Kidney (tissue), 14 donors: ENCODE measurements around the gene PNMT. TPM values are rescaled to one million over a fixed set of nuclear protein-coding genes. Genes with fewer than 3 reads are reported as not detected.

ENCODE experiments used
- DNase-seq, 5 donors: peaks; one replicate each; pipeline ENCODE4 v3.0.0-alpha.2; 2013 to 2020
- FAIRE-seq: peaks from 2 replicates; lab custom pipeline; 2012; peaks lifted over from hg19 to GRCh38; lab: Jason Lieb, UNC
- H3K27ac ChIP-seq, 2 donors: one replicate each; pipeline ENCODE4 v1.7.0; 2013; ENCODE audit warnings: low read depth in 2 of 2, low read length in 2 of 2, inconsistent platforms in 1 of 2
- H3K27me3 ChIP-seq: one replicate; pipeline ENCODE4 v1.7.1; 2013; ENCODE audit warnings: low read length, inconsistent platforms; ENCODE audit not compliant: control insufficient read depth, insufficient read depth
- H3K36me3 ChIP-seq, 3 donors: one replicate each; pipeline versions ENCODE4 v1.7.0 to v1.7.1; 2013; ENCODE audit warnings: low read length in 3 of 3, control low read depth in 1 of 3, inconsistent platforms in 1 of 3; ENCODE audit not compliant: insufficient read depth in 3 of 3, control insufficient read depth in 2 of 3
- H3K4me1 ChIP-seq, 3 donors: one replicate each; pipeline versions ENCODE4 v1.7.0 to v1.7.1; 2013; ENCODE audit warnings: low read length in 3 of 3, inconsistent platforms in 1 of 3, low read depth in 1 of 3; ENCODE audit not compliant: control insufficient read depth in 2 of 3, insufficient read depth in 2 of 3
- H3K4me3 ChIP-seq, 3 donors: one replicate each; pipeline versions ENCODE4 v1.7.0 to v1.8.1; 2013; ENCODE audit warnings: low read length in 3 of 3, control low read depth in 1 of 3, inconsistent platforms in 1 of 3
- H3K9ac ChIP-seq, 3 donors: one replicate each; pipeline versions ENCODE4 v1.7.0 to v1.7.1; 2013; ENCODE audit warnings: low read length in 3 of 3, control low read depth in 1 of 3, inconsistent platforms in 1 of 3
- H3K9me3 ChIP-seq, 3 donors: one replicate each; pipeline versions ENCODE4 v1.7.0 to v1.7.1; 2013; ENCODE audit warnings: low read length in 3 of 3, control low read depth in 1 of 3, inconsistent platforms in 1 of 3; ENCODE audit not compliant: control insufficient read depth in 2 of 3, insufficient read depth in 1 of 3
- intact Hi-C: fragments of 100-400 bp; cut with DNase I; formaldehyde crosslinking; loops from one replicate; pipeline ENCODE4 v1.11.1; 2022
- polyA plus RNA-seq: library from polyadenylated mRNA; stranded (reverse); fragments of 350-450 nt; fragmentation: Illumina TruSeq; extraction: RNeasy Lipid Tissue Mini Kit (QIAGEN cat#74804); gene quantifications from one replicate; pipeline ENCODE4 v1.2.3, GENCODE V29; 2014; ENCODE audit warnings: low read depth, low replicate concordance; ENCODE audit not compliant: insufficient read depth
- total RNA-seq: library from RNA; stranded (reverse); fragmentation: NEBNext Ultra II Directional; extraction: Animal tissue kit (Norgen Biotek cat#: 25700); gene quantifications from one replicate; pipeline ENCODE4 v1.2.1, GENCODE V29; 2021
- TF ChIP-seq, protein P1 (sequence below): IDR thresholded peaks from 3 replicates; pipeline ENCODE4 v1.5.1; 2012; ENCODE audit warnings: mild to moderate bottlenecking, moderate library complexity, borderline replicate concordance; ENCODE audit not compliant: insufficient read depth; ENCODE audit errors: extremely low read depth
- donor health status: control.
- donor health status: control.
- donor health status: control.
- donor health status: control.
- donor health status: control.
- donor health status: DM: yes; HTN: yes; CAD: no.
- donor health status: Normal renal cell carcinoma (clear cell type).

The PNMT gene
- total and polyA plus RNA-seq, 2 donors from 2014 or later = 2.0 to 8.2 TPM

DNA sequence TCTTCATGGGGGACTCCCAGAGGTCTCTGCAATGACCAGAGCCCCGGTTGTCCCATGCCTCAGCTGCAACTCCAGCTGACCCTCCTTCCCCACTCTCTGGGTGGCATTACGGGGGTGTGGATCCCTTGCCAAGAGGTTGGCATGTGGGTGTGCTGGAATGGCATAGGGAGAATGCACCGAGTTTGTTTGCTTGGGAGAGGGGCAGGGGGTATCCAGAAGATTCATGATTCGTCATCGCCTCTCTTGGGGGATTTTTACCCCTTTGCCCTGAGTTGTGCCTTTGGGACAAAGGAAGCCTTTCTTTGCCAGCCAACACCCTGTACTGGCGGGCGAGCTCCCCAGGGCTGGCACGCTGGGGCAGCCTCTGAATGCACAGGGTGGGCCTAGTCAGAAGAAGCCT is 38.1 kb downstream of the PNMT start:
- Histone ChIP-seq H3K4me3 (no peak overlapping the region), H3K27ac (peak overlapping the region; percentile 90 to 93), H3K27me3 (no peaks in the 10 kb centered on the region), H3K4me1 (peaks cover 0 to 56% (median 36%) of the 10 kb centered on the region in 3 donors), H3K9ac (peak overlapping the region in 1 of 3 donors; percentile 85), H3K9me3 (no peaks in the 10 kb centered on the region), H3K36me3 (peaks cover 2 to 39% (median 26%) of the 10 kb centered on the region in 3 donors)
- TF ChIP-seq, protein P1, sequence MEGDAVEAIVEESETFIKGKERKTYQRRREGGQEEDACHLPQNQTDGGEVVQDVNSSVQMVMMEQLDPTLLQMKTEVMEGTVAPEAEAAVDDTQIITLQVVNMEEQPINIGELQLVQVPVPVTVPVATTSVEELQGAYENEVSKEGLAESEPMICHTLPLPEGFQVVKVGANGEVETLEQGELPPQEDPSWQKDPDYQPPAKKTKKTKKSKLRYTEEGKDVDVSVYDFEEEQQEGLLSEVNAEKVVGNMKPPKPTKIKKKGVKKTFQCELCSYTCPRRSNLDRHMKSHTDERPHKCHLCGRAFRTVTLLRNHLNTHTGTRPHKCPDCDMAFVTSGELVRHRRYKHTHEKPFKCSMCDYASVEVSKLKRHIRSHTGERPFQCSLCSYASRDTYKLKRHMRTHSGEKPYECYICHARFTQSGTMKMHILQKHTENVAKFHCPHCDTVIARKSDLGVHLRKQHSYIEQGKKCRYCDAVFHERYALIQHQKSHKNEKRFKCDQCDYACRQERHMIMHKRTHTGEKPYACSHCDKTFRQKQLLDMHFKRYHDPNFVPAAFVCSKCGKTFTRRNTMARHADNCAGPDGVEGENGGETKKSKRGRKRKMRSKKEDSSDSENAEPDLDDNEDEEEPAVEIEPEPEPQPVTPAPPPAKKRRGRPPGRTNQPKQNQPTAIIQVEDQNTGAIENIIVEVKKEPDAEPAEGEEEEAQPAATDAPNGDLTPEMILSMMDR = no peak
- DNase-seq (no peak), FAIRE-seq (no peak)
- intact Hi-C loops = no loop called here

DNA sequence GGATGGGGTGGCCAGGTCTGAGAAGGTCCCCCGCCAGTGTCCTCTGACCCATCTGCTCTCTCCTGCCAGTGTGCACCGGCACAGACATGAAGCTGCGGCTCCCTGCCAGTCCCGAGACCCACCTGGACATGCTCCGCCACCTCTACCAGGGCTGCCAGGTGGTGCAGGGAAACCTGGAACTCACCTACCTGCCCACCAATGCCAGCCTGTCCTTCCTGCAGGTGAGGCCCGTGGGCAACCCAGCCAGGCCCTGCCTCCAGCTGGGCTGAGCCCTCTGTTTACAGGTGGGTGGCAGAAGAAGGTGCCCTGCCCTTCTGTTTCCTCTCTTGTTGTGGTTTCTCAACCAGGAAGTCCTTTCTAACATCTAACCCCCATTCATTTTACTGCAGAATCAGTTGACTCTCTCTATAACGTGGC is 38.7 kb downstream of the PNMT start:
- FAIRE-seq (no peak), DNase-seq (peak in 1 of 5 donors; percentile 82)
- H3K9ac ChIP-seq = peak overlapping the region in 1 of 3 donors; percentile 85
- H3K4me3 ChIP-seq = no peak overlapping the region
- intact Hi-C loops = no loop called here
- H3K27ac ChIP-seq = peak overlapping the region; percentile 90 to 93
- H3K27me3 ChIP-seq = no peaks in the 10 kb centered on the region
- TF ChIP-seq, protein P1 = no peak
- H3K4me1 ChIP-seq = peaks cover 0 to 52% (median 36%) of the 10 kb centered on the region in 3 donors
- H3K9me3 ChIP-seq = no peaks in the 10 kb centered on the region
- H3K36me3 ChIP-seq = peaks cover 2 to 44% (median 31%) of the 10 kb centered on the region in 3 donors

DNA sequence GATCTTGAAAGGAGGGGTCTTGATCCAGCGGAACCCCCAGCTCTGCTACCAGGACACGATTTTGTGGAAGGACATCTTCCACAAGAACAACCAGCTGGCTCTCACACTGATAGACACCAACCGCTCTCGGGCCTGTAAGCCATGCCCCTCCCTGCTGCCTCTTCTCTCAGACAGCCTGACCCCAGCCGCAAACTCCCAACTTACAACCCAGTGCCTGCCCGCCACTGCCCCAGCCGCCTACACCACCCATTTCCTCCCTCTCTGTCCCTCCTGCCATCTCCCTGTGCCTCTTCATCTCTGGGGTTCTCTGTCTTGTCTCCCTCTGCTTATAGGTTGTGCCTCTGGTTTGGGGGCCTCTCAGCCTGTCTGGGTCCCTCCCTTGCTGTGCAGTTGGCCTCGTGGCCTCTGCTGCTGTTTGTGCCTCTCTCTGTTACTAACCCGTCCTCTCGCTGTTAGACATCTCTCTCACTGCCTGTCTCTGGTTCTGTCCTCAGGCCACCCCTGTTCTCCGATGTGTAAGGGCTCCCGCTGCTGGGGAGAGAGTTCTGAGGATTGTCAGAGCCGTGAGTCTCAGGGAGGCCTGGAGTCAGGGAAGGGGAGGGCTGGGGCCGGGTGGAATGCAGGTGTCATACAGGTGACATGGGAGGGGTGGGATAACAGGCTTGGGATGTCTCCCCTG is 41.2 kb downstream of the PNMT start:
- no peak for FAIRE-seq
- peaks cover 0 to 30% (median 16%) of the 10 kb centered on the region in 3 donors for H3K4me1 ChIP-seq
- no peaks in the 10 kb centered on the region for H3K9me3 ChIP-seq
- no peak overlapping the region for H3K27ac ChIP-seq
- no peaks in the 10 kb centered on the region for H3K27me3 ChIP-seq
- no peak overlapping the region for H3K4me3 ChIP-seq
- intact Hi-C loops = no loop called here
- TF ChIP-seq, protein P1 = no peak
- H3K36me3 ChIP-seq = peaks cover 2 to 58% (median 39%) of the 10 kb centered on the region in 3 donors
- H3K9ac ChIP-seq = no peak overlapping the region
- DNase-seq = peak in 1 of 5 donors; percentile 62
